Muscle of arm (tissue), 12 donors: ENCODE data around the gene UROC1. TPM values are rescaled to one million over a fixed set of nuclear protein-coding genes. Genes with fewer than 3 reads are reported as not detected.

ENCODE experiments used
- DNase-seq: peaks from one replicate; pipeline ENCODE4 v3.0.0-alpha.2; 2013
- polyA plus RNA-seq, 12 donors: library from polyadenylated mRNA; unstranded; fragments of 120-200 nt; gene quantifications; one replicate each; pipeline ENCODE4 v1.2.1, GENCODE V29; 2013; ENCODE audit not compliant: insufficient read length in 12 of 12

UROC1 gene
- polyA plus RNA-seq, 12 donors = 0.11 to 0.19 TPM; not detected in 10

DNA sequence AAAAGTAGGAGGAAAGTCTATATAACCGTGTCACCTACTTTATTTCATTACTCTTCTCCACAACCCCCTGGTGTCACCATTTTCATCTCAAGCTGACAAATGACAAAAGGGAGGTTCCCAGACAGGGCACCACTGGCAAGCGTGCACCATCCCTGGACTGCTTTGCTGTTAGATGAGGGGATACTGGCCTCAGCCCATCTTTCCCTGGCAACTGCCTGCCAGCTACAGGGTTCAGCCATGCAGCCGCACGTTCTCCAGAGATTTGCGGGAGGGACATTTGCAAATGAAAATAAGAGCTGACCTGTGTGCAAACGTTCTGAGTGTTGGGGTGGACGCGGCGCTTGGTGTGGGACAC is 660 bp downstream of the UROC1 start:
- no peak for DNase-seq

DNA sequence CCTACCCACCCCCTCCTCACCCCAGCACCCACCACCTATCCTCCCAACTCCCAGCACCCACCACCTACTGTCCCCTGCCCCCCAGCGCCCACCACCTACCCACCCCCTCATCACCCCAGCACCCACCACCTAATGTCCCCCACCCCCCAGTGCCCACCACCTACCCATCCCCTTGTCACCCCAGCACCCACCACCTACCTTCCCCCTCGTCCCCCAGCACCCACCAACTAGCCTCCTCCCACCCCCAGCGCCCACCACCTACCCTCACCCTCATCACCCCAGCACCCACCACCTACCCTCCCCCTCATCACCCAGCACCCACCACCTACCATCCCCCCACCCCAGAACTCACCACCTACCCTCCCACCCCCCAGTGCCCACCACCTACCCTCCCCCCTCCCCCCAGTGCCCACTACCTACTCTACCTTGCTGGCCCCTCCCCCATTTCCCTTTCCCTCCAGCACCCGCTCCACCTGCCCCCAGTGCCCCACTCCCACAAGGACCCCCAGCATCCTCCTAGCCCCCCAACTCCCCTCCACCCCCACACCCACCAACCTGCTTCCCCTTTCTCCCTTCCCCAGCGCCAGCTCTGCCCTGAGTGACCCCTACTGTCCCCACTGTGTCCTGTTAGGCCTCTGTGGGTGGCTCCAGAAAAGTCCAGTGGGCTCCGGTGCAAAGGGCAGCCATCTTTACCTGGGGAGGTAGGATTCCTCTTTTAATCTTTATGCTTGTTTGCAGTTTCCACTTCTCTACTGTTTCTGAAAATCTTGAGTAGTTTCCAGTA is 1.2 kb downstream of the UROC1 start:
- DNase-seq = no peak

DNA sequence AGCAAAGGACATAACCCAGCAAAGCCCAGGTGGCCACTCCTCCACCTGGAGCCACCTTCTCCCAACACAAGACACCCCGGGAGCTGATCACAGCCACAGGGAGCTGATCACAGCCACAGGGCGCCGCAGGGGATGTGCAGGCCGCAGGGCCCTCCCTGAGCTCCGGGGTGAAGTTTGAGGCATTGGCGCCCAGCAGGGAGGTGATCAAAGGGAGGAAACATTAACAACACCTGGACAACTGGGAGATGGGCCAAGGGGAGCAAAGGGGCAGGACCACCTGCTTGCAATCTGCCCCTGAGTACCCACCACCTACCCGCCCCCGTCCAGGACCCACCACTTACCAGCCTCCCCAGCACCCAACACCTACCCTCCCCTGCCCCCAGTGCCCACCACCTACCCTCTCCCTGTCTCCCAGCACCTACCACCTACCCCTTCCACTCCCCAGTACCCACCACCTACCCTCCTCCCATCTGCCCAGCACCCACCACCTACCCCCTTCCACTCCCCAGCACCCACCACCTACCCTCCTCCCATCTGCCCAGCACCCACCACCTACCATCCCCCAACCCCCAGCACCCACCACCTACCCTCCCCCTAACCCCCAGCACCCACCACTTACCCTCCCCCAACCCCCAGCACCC is 2.4 kb downstream of the UROC1 start:
- no peak for DNase-seq

DNA sequence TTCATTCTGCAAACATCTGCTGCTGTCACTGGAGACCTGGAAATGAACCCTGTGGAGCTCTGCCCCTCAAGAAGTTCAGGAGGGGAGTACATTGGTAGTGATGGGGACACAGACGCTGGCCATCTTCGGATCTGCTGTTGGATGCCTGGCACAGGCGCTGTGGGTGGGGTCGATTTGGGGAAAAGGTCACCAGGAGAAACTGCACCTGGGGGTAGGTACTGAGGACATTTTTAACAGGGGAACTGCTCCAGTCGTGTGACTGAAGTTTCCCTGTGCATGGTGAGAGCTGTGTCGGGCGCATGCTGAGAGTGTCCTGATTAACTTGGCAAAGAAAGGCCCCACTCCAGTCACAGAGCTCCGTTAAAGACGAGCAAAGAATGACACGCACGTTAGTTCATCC is 3.4 kb downstream of the UROC1 start:
- DNase-seq = no peak

DNA sequence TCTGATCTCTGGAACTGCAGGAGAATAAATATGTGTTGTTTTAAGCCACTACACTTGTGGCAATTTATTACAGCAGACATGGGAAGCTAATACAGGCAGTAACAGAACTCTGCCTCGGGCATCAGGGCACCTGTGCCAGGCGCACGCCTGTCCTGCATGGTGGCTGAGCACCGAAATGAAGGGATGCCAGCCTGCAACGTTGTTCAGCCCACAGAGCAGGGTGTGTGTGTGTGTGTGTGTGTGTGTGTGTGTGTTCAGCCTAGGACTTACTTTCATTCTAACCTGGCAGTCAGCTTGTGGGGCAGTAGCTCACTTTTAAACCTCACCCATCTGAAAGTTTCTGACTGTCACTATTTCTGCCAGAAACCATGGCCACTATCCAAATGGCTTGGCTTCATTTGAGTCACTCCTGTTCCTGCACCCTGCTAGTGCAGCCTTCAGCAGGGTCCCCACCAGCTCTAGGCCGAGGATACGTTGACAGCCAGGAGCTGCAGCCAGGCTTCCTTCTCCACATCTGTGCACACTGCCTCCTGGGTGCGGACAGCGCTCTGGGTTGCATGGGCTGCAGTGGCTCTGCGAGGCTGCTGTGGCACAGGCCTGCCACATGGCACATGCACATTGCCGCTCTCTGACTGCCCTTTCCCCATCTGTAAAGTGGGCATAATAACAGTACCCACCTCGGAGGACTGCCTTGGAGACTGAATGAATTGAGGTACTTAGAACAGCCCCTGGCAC is 4.5 kb downstream of the UROC1 start:
- no peak for DNase-seq

DNA sequence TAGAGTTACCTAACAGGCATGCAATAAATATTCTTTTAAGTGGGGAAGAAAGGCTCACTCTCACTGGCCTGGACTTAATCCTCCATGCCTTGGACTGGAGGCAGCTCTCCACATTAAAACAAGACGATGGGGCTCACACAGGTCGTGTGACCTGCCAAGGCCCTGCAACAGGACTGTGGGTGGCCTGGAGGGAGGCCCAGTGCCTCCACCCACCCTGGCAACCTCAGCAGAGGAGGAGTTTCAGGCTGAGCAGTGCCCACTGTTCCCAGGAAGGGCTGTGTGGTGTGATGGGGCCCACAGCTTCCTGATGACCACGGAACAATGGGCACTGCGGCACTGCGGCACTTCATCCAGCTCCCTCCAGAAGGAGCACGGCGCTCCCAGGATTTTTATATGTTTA is 5.5 kb downstream of the UROC1 start:
- DNase-seq = no peak

DNA sequence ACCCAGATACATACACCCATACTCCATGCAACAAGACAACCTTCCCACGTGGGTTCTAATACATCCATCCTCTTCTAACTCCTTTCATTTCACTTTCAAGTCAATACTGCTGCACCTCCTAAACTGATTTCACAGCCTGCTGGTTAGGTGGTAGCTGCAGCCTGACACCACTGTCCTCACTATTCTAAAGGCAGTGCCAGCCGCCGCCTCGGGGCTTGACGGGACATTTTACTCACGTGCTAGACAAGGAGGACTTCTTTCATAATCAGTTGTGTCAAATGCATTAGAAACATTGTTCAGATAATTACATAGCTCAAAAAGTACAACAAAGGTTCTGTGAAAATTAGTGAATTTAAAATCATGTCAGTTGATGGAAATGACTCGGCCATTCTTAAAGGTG is 6.3 kb downstream of the UROC1 start:
- no peak for DNase-seq

DNA sequence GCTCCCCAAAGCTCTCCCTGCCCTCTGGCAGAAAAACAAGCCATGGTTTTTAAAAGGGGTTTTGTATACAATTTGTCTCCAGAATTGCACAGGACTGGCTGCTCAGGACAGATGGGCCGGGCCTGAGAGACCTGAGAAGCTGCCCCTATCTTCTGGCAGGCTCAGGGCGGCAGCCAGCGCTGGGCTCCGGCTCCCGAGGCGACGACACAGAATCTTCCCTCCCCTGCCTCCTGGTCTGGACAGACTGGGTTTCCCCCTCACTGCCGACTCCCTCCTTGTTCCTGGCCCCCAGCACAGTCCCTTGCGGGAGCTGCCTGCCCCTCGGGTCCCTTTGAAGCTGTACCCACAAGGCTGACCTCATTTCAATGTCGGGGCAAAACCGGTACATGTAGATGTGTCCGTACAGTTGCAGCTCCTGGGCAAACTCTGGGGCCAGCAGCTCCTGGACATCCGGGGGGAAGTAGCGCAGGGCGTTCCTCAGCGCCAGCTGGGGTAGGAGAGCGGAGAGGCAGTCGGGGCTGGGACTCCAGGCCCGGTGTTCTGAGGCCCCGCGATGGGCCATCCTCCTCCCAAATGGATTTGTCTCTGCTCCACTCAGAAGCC is 7.2 kb downstream of the UROC1 start:
- no peak for DNase-seq

DNA sequence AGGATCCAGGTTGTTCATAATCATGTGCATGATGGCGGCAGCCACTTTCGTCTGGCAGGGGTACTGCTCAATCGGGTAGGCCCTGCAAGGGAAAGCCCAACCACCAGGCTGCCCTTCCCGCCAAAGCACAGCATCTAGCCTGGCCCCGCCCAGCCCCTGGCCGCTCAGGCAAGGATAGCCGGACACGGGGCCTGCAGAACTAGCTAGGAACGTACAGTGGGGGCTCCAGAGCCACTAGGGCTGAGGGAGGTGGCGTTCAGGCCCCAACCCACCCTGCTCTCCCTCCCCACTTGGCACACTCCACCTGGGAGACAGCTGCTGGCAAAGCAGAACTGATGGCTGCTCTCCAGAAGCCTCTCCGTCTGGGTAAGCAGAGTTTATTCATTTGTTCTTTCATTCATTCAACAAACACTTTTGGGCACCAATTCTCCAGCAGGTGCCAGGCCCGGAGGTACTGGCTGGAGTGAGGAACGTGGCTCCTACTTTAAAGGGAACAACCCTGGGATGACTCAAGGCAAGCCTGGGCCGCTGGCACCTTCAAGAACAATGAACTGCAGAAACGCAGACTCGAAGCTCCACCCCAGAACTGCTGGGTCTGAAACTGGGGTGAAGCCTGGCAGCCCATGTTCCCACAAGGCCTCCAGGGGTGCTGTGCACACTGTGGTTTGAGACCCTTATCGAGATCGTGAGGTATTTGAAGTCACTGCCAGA is 7.8 kb downstream of the UROC1 start:
- DNase-seq = no peak

DNA sequence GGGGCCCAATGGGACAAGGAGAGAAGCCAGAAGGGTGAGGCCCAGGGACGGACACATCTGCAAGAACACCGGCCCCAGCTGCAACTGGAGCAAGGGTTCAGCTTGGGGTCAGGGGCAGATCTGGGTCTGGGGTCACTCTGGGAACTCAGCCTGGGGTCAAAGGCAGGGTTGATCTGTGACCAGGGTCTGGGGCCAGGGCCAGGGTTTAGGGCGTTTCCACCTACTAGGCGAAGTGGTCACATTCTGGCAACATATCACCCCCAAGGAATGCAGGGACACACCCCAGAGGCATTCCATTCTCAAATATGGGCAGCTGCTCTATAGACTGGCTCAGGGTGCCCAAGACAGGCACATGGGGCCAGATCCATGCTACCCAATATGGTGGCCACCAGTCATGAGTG is 9.0 kb downstream of the UROC1 start:
- DNase-seq = no peak

DNA sequence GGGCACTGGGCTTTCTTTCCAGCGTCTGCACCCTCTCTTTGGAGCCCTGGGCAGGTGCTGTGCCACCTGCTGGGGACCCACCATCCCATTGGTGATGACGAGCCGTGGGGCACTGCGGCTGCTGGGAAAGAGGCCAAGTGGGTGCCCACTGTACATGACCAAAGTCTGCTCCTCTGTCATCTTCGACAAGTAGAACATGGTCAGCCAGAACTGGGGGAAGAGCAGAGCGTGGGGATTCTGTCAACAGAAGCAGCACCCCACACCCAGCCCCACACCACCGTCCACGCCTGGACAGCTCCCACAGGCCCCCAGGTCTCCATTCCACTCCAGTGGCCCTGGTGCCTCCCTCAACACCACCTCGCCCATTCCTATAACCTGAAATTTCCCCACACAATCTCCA is 9.7 kb downstream of the UROC1 start:
- no peak for DNase-seq

DNA sequence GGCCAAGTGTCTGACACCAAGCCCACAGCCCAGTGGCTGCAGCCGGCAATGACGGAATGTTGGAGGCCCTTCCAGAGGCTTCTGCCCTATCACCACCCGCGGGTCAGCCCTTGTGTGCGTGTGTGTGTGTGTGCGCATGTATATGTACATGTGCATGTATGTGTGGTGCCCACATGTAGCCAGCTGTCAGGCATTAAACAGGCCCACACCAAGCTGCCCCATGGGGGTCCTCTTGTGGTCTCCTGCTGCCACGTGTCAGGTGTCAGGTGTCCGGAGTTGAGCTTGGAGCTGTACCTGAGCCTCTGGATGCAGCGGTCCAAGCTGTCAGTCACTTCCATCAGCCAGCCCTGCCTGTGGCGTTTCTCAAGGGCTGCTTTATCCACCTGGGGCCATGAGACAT is 13.9 kb downstream of the UROC1 start:
- DNase-seq = no peak

DNA sequence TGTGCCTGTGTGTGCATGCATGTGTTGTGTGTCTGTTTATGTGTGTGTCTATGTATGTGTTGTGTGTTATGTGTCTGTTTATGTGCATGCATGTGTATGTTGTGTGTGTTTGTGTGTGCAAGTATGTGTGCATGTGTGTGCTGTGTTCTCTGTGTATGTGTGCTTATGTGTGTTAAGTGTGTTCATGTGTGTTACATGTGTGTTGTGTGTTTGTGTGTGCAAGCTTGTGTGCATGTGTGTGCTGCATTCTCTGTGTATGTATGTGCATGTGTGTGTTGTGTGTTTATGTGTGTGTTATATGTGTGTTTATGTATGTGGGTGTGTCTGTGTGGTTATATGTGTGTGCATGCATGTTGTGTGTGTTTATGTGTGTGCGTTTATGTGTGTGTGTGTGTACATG is 14.9 kb downstream of the UROC1 start:
- no peak for DNase-seq

DNA sequence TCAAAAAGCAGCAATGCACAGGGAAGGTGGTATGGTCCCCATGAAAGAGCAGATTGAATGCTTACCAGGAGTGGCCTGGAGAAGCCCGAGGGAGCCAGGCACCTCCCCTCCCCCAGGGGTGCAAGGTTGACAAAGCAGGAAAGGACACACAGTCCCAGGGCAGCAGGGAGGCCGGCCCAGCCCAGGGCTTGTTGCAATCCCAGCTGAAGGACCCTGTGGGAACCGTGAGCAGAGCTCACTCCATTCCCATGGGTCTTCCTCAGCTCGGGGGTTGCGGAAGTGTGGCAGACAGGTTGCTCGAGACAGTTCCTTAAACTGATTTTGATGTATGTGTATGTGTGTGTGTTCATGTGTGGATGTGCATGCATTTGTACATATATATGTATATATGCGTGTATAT is 15.8 kb downstream of the UROC1 start:
- DNase-seq = no peak

DNA sequence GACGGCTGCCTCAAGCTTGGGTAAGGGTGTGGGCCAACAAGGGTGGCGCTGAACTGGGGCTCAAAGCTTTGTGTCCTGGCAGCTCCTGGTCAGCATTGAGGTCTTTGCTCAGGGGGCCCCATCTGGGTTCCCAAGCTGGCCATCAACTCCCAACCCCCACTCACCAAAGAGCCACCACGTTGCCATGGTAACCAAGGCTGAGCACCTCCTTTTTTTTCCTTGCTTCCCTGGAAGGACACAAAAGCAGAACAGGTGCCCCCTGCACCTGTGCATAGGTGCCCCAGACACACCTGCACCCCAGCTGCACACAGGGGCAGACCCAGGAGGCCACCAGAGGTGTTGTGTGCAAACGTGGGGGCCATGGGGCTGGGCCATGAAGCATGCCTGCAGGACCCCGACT is 16.5 kb downstream of the UROC1 start:
- DNase-seq = no peak

DNA sequence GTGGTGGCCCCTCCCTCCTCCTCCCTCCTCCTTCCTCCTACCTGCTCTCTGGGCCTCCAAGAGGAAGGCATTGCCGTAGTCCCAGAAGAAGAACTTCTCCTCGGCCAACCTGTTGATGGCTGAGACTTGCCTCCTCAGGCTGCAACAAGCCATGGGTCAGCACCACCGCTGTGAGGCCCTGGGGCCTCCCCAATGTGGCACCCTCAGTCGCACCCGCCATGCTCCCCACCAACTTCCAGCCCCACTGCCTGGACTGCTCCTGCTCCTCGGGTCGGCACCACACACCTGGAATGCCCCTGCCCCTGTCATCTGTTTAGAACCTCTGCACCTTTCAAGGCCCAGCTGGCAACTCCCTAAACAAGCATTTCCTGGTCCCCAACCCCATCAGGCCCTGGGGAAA is 17.6 kb downstream of the UROC1 start:
- DNase-seq = no peak

DNA sequence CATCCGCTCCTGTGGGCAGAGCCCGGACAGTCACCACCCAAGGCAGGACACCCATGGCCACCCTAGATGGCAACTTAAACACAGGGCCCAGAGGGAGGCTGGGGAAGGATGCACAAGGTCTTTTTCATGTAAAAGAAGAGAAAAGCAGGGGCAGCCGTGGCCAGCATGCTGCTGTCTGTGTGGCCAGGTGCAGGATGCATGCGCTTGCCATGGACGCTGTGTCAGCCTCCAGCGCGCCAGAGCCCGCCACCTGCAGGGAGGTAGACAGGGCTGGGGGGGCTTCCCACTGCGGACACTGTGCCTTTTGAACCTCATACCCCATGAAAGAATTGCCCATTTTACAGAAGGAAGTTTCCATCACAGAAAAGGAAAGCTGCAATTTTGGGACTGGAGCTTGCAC is 18.2 kb downstream of the UROC1 start:
- no peak for DNase-seq

DNA sequence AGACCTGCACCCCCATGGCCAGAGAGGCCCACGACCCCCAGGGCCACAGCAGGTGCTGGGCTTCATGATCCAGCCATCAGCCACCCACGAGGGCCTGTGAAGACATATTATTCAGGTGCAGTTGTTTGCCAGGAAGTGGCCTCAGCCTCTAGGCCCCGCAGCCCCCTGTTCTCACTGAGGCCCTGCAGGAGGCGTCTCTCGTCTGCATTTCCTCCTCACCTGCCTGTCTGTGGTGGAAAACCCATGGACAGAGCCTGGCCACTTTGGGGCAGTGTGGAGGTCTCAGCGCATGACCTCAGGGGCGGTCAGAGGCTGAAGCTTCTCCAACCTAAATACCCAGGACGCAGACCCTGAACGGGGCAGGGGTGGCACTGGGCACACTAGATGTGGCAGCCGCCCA is 18.6 kb downstream of the UROC1 start:
- DNase-seq = no peak

DNA sequence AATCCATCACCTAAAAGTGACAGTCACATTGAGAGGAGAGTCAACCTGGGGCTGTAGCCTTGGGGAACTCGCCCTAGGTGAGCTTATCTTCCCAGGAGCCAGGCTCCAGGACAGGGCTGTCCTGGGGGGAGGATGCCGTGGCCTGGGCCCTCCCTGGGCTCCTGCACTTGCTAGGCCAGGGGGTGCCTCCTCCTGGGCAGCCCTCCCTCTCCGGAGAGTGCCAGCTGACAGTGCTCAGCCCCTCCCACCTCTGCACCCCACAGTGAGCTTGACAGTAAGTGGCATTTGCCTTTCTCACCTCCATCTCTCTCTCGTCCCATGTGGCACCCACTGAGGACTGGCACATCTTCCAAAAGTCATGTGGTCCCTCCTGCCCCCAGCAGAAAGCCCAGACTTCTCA is 19.1 kb downstream of the UROC1 start:
- DNase-seq = no peak

DNA sequence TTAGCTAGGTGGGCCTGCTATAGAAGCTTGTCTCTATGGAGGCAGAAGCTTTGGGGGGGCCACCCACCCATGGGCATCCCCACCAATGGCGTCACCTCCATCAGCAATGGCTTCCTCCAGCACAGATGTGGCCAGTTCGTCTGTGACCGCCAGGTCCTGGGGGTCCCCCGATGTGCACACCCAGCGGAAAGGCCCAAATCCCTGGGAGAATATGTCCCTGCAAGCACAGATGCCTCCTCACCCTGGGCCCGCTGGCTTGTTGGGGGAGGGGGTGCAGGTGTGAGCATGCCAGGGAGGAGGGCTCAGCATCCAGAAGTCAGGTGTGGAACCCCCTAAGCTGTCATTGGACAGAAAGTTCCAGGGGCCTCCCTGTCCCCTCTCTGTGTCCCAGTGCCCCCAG is 19.6 kb downstream of the UROC1 start:
- DNase-seq = no peak

DNA sequence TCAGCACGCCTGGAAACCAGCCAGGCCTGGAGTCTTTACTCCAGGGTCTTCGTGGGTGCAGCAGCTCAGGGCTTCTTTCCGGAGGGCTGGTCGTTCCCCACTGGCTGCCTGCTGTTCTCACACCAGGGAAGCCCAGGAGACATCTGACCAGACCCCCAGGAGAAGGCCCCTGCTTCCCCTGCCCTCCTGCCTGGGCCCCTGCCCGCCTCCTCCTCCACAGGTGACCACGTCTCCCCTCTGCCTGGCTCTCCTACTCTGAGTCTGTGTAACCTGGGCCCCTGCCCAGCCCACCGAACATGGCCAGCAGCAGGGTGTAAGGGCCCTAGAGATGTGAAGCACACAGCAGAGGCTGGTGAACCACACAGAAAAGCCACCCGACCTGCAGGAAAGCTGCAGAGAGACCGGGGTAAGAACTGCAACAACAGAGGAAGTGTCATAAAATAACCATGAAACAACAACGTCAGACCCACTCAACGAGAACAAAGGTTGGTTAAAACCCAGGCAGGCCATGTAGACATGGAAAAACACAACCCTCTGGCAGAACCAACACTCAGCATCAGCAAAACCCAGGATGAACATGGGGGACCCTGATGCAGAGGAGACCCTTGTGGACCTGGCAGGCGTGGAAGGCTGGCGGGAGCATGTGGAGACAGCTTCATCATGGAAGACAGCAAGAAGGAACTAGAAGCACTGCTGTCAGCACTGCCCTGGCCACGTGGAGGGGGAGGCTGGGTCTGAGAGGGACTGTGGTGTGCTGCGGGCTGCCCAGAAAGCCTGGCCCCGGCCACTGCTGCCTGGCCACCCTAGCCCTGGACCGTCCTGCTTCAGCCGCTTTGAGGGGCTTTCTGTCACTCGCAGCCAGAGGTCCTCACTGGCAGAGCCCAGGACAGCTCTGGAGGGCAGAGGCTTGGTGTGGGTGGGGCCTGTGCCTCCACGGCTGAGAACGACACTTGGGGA is 20.4 kb downstream of the UROC1 start:
- no peak for DNase-seq
